HG03135 (cell line): ENCODE data around the gene PIK3CB.
"Not testable (repeated sequence)": the region's sequence is repeated elsewhere in the genome, so short reads cannot be mapped to it uniquely, and the experiment has no call there.

Experiments used
- ATAC-seq: cut with Tn5 transposase; IDR thresholded peaks from one replicate; pipeline ENCODE4 v1.9.1; 2021; ENCODE audit warnings: mild to moderate bottlenecking, moderate library complexity; ENCODE audit not compliant: unreplicated experiment

The PIK3CB gene

GRCh38 chr3:138848696-138849095 is 14.0 kb upstream of the PIK3CB start:
- ATAC-seq = no peak

- ATAC-seq = not testable (repeated sequence)
These were observed 12.1 kb upstream of the PIK3CB start for GRCh38 chr3:138846824-138847223.

- ATAC-seq = no peak
These were observed 11.6 kb upstream of the PIK3CB start for GRCh38 chr3:138846262-138846791.

GRCh38 chr3:138845771-138846173 is 11.0 kb upstream of the PIK3CB start:
- no peak for ATAC-seq

- ATAC-seq = no peak
These were observed 10.5 kb upstream of the PIK3CB start for GRCh38 chr3:138845181-138845601.

- ATAC-seq = no peak
These were observed 7.9 kb upstream of the PIK3CB start for GRCh38 chr3:138842483-138843188.

GRCh38 chr3:138838385-138838784 is 3.7 kb upstream of the PIK3CB start:
- ATAC-seq = not testable (repeated sequence)

- not testable (repeated sequence) for ATAC-seq
These were observed 1.1 kb upstream of the PIK3CB start for GRCh38 chr3:138835846-138836245.

- ATAC-seq = no peak
These were observed 649 bp upstream of the PIK3CB start for GRCh38 chr3:138835397-138835757.

- ATAC-seq = peak; percentile 60
These were observed 681 bp downstream of the PIK3CB start for GRCh38 chr3:138833899-138834595.

- ATAC-seq = not testable (repeated sequence)
These were observed 2.2 kb downstream of the PIK3CB start for GRCh38 chr3:138832473-138833057.

- ATAC-seq = no peak
These were observed 4.7 kb downstream of the PIK3CB start for GRCh38 chr3:138829886-138830510.

- ATAC-seq = no peak
These were observed 5.6 kb downstream of the PIK3CB start for GRCh38 chr3:138829097-138829496.

GRCh38 chr3:138827222-138827621 is 7.5 kb downstream of the PIK3CB start:
- ATAC-seq = no peak

GRCh38 chr3:138825336-138825735 is 9.4 kb downstream of the PIK3CB start:
- no peak for ATAC-seq

- no peak for ATAC-seq
These were observed 10.6 kb downstream of the PIK3CB start for GRCh38 chr3:138824114-138824506.

GRCh38 chr3:138820379-138820778 is 14.3 kb downstream of the PIK3CB start:
- not testable (repeated sequence) for ATAC-seq

GRCh38 chr3:138818185-138818860 is 16.4 kb downstream of the PIK3CB start:
- no peak for ATAC-seq

GRCh38 chr3:138817695-138818094 is 17.0 kb downstream of the PIK3CB start:
- no peak for ATAC-seq

- no peak for ATAC-seq
These were observed 21.9 kb downstream of the PIK3CB start for GRCh38 chr3:138812806-138813205.
